Epithelial cell of esophagus (primary cell): ENCODE measurements around the gene TTC24.
"Not testable (repeated sequence)": the region's sequence is repeated elsewhere in the genome, so short reads cannot be mapped to it uniquely, and the experiment has no call there.

Experiments
- DNase-seq: peaks from one replicate; pipeline ENCODE4 v3.0.0; 2010; ENCODE audit warnings: low read depth
- H3K4me3 ChIP-seq: 2 replicates; pipeline ENCODE4 v1.5.1; 2011; ENCODE audit warnings: mild to moderate bottlenecking, low read length, control low read depth
- TF ChIP-seq, protein P1 (sequence below): IDR thresholded peaks from 2 replicates; pipeline ENCODE4 v1.5.1; 2011; ENCODE audit warnings: low read depth, mild to moderate bottlenecking, low read length, control low read depth, inconsistent platforms; ENCODE audit not compliant: insufficient read depth; ENCODE audit errors: missing control alignments

TTC24 gene

DNA sequence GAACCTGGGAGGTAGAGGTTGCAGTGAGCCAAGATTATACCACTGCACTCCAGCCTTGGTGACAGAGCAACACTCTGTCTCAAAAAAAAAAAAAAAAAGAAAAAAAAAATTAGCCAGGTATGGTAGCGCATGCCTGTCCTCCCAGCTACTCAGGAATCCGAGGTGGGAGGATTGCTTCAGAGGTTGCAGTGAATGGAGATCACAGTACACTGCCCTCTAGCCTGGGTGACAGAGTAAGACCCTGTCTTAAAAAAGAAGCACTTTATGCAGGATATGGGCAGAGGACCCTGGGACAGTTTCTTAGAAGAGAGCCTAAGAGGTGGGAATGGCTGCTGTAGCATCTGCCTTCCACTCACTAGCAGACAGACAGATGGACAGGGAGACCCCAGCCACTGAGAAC is 30.1 kb upstream of the TTC24 start:
- DNase-seq: no peak
- TF ChIP-seq, protein P1, sequence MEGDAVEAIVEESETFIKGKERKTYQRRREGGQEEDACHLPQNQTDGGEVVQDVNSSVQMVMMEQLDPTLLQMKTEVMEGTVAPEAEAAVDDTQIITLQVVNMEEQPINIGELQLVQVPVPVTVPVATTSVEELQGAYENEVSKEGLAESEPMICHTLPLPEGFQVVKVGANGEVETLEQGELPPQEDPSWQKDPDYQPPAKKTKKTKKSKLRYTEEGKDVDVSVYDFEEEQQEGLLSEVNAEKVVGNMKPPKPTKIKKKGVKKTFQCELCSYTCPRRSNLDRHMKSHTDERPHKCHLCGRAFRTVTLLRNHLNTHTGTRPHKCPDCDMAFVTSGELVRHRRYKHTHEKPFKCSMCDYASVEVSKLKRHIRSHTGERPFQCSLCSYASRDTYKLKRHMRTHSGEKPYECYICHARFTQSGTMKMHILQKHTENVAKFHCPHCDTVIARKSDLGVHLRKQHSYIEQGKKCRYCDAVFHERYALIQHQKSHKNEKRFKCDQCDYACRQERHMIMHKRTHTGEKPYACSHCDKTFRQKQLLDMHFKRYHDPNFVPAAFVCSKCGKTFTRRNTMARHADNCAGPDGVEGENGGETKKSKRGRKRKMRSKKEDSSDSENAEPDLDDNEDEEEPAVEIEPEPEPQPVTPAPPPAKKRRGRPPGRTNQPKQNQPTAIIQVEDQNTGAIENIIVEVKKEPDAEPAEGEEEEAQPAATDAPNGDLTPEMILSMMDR: no peak

DNA sequence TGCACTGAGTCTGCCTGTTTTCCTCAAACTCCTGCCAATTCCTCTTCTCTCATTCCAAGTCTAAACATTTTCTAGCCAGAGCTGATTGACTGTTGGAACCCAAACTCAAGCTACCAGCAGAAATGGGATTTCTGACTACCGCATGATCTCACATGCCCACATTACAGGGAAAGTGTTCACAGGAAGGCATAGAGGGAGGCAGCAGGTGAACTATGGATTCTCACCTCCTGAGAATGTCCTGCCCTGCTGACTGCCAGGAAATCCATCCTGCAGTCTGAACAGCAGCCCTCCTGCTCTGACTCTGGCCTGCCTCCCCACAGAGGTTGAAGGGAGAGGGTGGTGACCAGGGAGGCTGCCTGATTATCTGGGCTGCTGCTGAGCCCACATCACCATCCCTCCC is 29.7 kb upstream of the TTC24 start:
- TF ChIP-seq, protein P1: no peak
- peak; percentile 27 for DNase-seq
- H3K4me3 ChIP-seq: no peak overlapping the region

More for the DNA sequence above, 30.1 kb upstream of the TTC24 start:
- no peak overlapping the region for H3K4me3 ChIP-seq

DNA sequence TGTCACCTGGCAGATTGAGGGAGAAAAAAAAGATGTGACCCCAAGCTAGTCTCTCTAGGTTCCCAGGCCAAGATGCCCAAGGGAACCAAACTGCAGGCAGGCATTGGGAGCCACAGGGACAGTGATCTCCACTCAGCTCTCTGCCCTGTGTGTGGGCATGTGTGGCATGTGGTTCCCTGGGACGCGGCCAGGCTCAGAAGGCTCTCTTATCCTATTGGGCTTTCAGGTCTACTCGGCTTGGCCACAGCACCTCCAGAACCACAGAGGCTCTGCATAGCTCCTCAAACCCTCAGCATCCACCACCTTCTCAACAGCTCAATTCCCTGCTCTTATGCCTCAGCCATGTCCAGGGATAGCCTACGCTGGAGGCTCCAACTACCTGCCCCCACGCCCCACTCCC is 29.2 kb upstream of the TTC24 start:
- no peak overlapping the region for H3K4me3 ChIP-seq
- DNase-seq: no peak
- TF ChIP-seq, protein P1: no peak

DNA sequence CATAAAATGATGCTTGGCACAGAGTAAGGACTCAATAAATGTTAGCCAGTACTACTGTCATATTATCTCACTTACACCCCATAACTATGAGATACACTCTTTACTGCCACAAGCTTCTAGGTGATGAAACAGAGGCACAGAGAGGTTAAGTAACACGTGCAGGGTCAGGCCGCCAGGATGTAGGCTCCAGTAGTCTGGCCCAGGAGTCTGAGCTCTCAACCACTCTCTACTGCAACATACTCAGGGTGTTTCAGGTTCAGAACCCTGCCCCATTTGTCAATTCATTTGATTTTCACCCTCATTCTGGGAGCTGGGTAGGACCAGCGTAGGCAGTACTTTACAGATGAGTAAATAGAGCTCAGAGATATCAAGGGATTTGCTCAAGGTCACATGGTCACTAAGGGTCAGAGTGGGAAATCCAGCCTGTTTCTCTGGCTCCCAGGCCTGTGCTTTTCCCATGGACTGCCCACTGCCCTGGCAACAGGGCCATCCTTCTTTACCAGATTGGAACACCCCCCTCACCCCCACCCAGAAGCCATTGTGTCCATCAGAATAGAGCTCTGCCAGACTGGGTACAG is 28.4 kb upstream of the TTC24 start:
- no peak for DNase-seq
- TF ChIP-seq, protein P1: no peak
- H3K4me3 ChIP-seq: no peak overlapping the region

DNA sequence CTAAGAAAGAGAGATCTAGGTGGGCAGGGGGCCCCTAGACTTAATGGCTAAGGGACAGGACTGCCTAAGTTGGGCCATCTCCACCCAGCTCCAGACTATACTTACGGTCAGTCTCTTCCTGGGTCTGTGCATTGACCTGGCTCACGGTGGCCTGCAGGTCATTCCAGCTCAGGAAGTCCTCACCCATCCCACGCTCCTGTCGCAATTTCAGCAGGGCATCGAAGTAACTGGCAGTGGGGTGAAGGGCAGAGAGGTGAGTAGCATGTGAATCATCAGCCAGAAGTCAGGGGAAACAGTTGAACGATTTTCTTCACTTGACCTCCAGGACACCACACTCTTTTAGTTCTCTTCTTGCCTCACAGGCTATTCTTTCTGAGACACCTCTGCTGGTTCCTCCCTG is 27.7 kb upstream of the TTC24 start:
- H3K4me3 ChIP-seq: no peak overlapping the region
- TF ChIP-seq, protein P1: no peak
- peak; percentile 45 for DNase-seq

DNA sequence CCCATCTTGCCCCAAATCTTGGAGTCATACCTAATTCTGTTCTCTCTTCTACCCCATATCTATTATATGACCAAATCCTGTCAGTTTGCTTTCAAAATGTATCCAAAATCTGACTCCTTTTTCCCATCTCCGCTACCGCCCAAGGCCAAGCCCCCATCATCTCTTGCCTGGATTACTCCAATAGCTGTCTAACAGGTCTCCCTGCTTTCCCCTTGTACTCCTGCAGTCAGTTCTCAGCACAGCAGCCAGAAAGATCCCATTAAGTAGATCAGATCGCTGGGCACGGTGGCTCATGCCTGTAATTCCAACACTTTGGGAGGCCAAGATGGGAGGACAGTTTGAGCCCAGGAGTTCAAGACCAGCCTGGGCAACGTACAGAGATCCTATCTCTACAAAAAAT is 27.0 kb upstream of the TTC24 start:
- TF ChIP-seq, protein P1: no peak
- no peak for DNase-seq
- H3K4me3 ChIP-seq: no peak overlapping the region

DNA sequence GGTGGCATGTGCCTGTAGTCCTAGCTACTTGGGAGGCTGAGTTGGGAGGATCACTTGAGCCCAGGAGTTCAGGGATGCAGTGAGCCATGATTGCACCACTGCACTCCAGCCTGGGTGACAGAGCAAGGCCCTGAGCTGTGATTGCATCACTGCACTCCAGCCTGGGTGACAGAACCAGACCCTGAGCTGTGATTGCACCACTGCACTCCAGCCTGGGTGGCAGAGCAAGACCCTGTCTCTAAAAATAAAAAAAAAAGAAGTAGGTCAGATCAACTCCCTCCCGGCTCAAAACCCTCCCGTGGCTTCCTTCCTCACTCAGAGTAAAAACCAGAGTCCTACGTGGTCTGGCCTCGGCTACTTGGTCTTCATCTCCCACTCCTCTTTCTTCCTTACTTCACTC is 26.6 kb upstream of the TTC24 start:
- DNase-seq, H3K4me3 ChIP-seq: not testable (repeated sequence)

DNA sequence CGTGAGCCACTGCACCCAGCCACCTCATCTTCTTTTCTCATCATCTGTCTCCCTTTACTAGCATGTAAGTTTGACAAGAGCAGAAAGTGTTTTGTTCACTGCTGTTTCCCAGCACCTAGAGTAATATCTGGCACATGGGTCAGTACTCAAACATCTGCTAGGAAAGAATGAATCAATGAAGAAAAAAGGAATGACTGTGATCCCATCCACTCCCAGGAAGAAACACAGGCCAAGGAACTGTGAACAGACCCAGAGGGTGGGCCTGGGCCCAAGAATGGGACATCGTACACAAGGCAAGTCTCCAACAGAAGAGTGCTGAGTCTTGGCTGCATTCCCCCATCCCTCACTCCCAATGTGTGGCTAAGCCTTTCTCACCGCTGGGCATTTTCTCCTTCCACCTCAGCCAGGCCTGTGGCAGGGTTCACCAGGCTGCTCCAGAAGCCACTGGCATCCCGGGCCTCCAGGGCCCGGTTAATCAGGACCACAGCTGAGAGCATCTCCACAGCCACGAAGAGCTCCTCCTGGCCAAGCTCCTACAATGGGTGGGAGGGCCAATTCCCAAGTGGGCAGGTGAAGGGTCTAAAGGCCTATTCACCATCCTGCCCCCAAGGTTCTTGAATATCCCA is 25.6 kb upstream of the TTC24 start:
- H3K4me3 ChIP-seq: no peak overlapping the region
- no peak for DNase-seq
- TF ChIP-seq, protein P1: no peak
